Muscle of arm (tissue), 12 donors: ENCODE results near the gene KCNK6. TPM values are rescaled to one million over a fixed set of nuclear protein-coding genes. Genes with fewer than 3 reads are reported as not detected.
"Not testable (repeated sequence)": the region's sequence is repeated elsewhere in the genome, so short reads cannot be mapped to it uniquely, and the experiment has no call there.

Source experiments
- DNase-seq: peaks from one replicate; pipeline ENCODE4 v3.0.0-alpha.2; 2013
- polyA plus RNA-seq, 12 donors: library from polyadenylated mRNA; unstranded; fragments of 120-200 nt; gene quantifications; one replicate each; pipeline ENCODE4 v1.2.1, GENCODE V29; 2013; ENCODE audit not compliant: insufficient read length in 12 of 12

Gene KCNK6
- polyA plus RNA-seq, 12 donors: 1.7 to 5.3 (median 2.4) TPM; not detected in 1

- DNase-seq: no peak
These were observed 2.5 kb upstream of the KCNK6 start for GRCh38 chr19:38317104-38317612.

- DNase-seq: no peak
These were observed 985 bp upstream of the KCNK6 start for GRCh38 chr19:38318660-38319059.

- no peak for DNase-seq
These were observed 1.3 kb downstream of the KCNK6 start for GRCh38 chr19:38320969-38321339.

GRCh38 chr19:38321646-38322196, 2.1 kb downstream of the KCNK6 start:
- no peak for DNase-seq

GRCh38 chr19:38323291-38323690, 3.6 kb downstream of the KCNK6 start:
- no peak for DNase-seq

GRCh38 chr19:38324431-38324830, 4.8 kb downstream of the KCNK6 start:
- no peak for DNase-seq

- DNase-seq: no peak
These were observed 6.9 kb downstream of the KCNK6 start for GRCh38 chr19:38326591-38326990.

- DNase-seq: no peak
These were observed 10.0 kb downstream of the KCNK6 start for GRCh38 chr19:38329651-38330050.

- DNase-seq: no peak
These were observed 12.1 kb downstream of the KCNK6 start for GRCh38 chr19:38331728-38332127.

GRCh38 chr19:38333245-38333644, 13.6 kb downstream of the KCNK6 start:
- no peak for DNase-seq

GRCh38 chr19:38335949-38336637, 16.4 kb downstream of the KCNK6 start:
- peak; percentile 95 for DNase-seq

- peak; percentile 85 for DNase-seq
These were observed 17.2 kb downstream of the KCNK6 start for GRCh38 chr19:38336638-38337359.

- no peak for DNase-seq
These were observed 17.7 kb downstream of the KCNK6 start for GRCh38 chr19:38337360-38337653.

GRCh38 chr19:38339011-38339410, 19.4 kb downstream of the KCNK6 start:
- not testable (repeated sequence) for DNase-seq

- DNase-seq: no peak
These were observed 21.3 kb downstream of the KCNK6 start for GRCh38 chr19:38340927-38341326.

- DNase-seq: no peak
These were observed 27.2 kb downstream of the KCNK6 start for GRCh38 chr19:38346837-38347236.

GRCh38 chr19:38350883-38351282, 31.2 kb downstream of the KCNK6 start:
- no peak for DNase-seq

- DNase-seq: no peak
These were observed 32.3 kb downstream of the KCNK6 start for GRCh38 chr19:38351865-38352395.

- DNase-seq: no peak
These were observed 33.0 kb downstream of the KCNK6 start for GRCh38 chr19:38352611-38353010.

- DNase-seq: no peak
These were observed 36.4 kb downstream of the KCNK6 start for GRCh38 chr19:38355728-38356725.

- no peak for DNase-seq
These were observed 38.4 kb downstream of the KCNK6 start for GRCh38 chr19:38358071-38358470.
